GM21381 (cell line): ENCODE data around the gene UGT3A1.
"Not testable (repeated sequence)": the region's sequence is repeated elsewhere in the genome, so short reads cannot be mapped to it uniquely, and the experiment has no call there.

Experiments
- ATAC-seq: cut with Tn5 transposase; IDR thresholded peaks from one replicate; pipeline ENCODE4 v1.9.1; 2021; ENCODE audit warnings: mild to moderate bottlenecking, moderate library complexity; ENCODE audit not compliant: unreplicated experiment

Gene UGT3A1

GRCh38 chr5:35990941-35991611 is at the start of gene UGT3A1:
TSS of gene UGT3A1 (minus strand) at chr5:35991390. CDS start at chr5:35991240, 150 bp downstream.
- ATAC-seq = no peak

- ATAC-seq = no peak
These were observed 44.5 kb upstream of the UGT3A1 start for GRCh38 chr5:36035696-36036095.

DNA sequence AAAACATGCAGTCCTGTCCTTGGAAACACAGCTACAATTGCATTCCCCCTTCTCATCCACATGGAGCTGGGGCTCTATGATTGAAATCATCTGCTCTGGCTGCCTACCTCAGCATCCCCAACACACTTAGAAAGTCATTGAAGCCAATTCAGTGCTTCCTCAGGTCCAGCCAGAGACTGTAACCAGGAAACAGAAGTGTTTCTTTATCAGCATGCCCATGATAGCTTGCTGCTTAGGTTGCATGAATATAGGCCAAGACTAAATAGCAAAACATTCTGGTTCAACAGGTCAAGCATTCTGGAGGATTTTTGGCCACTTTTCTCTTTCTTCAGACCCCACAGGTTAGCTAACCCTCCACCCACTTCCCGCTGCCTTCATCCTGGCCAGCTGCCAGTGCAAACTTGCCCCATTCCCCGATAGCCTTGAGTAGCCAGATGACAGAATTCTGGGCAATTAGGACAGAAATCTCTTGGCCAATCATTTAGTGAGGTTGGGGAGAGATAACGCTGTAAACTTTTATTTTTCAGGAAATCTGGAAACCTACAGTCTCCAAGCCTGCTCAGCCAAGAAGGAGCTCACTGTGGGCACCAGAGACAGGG is 43.4 kb upstream of the UGT3A1 start:
- ATAC-seq = not testable (repeated sequence)

GRCh38 chr5:36033486-36033885 is 42.3 kb upstream of the UGT3A1 start:
- ATAC-seq = no peak

GRCh38 chr5:36033047-36033446 is 41.9 kb upstream of the UGT3A1 start:
- no peak for ATAC-seq

- ATAC-seq = no peak
These were observed 40.0 kb upstream of the UGT3A1 start for GRCh38 chr5:36031223-36031622.

- ATAC-seq = no peak
These were observed 38.7 kb upstream of the UGT3A1 start for GRCh38 chr5:36029914-36030313.

- no peak for ATAC-seq
These were observed 37.8 kb upstream of the UGT3A1 start for GRCh38 chr5:36028816-36029465.

DNA sequence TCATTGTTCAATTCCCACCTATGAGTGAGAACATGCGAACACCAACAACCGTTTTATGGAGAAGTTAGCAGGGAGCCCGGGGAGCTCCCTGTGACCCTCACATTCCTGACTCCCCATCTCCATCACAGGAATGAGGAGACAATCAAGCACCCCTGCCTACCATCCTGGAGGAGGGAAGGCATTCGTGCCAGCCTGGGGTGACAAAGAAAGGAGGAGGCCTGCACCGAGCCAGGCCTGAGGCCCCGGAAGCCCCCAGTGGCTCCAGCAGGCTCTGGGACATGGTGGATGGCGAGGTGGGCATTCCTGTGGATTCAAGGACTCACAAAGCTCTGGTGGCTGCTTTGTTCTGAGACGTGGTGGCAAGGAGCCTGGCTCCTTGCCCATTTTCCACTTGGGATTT is 36.5 kb upstream of the UGT3A1 start:
- no peak for ATAC-seq

DNA sequence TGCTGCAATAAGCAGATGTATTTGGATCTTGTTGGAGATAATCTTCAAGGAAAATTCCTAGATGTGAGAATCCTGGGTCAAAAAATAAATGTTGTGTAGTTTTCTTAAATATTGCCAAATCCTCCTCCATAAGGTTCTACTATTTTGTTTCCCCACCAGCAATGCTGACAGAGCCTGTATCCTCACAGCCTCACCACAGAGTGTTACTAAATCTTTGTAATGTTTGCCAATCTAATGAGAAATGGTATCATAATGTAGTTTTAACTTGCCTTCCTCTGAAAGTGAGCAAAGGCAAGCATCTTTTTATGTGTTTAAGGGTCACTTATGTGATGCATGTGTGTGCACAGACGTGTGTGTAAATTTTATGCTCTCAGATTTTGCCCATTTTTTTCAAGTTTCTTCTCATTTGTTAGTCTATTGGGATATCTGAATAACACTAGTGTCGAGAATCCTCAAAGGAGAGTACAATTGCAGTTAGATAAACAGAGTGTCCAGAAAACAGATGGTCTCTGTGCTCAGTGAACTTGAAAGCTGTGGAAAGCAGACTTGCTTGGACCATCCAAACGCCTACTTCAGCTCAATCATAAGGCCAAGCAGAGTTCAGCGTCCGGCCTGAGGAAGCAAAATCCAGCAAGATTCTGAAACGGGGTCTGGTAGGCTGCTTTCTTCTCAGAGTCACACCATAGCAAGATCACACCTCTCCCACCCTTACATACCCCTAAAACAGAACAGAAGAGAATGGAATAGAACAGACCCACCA is 35.7 kb upstream of the UGT3A1 start:
- no peak for ATAC-seq

- ATAC-seq = not testable (repeated sequence)
These were observed 31.1 kb upstream of the UGT3A1 start for GRCh38 chr5:36022246-36022645.

- ATAC-seq = not testable (repeated sequence)
These were observed 28.4 kb upstream of the UGT3A1 start for GRCh38 chr5:36019584-36019983.

- ATAC-seq = no peak
These were observed 26.4 kb upstream of the UGT3A1 start for GRCh38 chr5:36017622-36018021.

GRCh38 chr5:36017004-36017403 is 25.8 kb upstream of the UGT3A1 start:
- no peak for ATAC-seq

DNA sequence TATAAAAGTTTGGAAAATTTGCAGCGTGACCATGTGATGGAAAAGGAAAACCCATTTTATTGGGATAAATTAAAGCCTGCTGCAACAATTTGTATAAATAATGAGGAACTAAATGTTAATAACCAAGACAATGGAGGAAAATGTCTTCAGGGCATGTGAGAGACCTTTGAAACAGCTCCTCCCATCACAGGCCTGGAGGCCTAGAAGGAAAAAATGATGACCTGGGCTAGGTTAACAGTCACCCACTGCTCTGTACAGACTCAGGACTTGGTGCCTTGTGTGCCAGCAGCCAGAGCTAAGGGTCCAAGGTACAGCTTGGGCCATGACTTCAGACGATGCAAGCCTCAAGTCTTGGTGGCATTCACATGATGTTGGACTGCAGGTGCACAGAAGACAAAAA is 22.0 kb upstream of the UGT3A1 start:
- ATAC-seq = no peak

- no peak for ATAC-seq
These were observed 18.5 kb upstream of the UGT3A1 start for GRCh38 chr5:36009698-36010097.

GRCh38 chr5:36007366-36007765 is 16.2 kb upstream of the UGT3A1 start:
- ATAC-seq = no peak

DNA sequence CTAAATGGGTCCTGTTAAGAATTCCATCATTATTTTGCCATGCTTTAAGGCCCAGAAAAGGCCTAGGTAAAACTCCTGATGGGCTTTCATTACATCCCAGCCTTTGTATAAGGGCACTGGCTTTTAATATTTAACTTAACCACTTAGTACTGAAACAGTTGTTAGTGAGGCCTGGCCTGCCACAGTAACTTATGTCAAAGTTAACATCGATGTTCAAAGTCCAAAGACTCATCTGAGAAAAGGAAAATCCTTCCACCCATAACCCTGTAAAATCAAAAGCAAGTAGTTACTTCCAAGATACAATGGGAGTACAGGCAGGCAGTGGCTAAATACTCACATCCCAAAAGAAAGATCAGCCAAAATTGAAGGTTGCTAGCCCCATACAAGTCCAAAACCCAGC is 15.0 kb upstream of the UGT3A1 start:
- ATAC-seq = no peak

- no peak for ATAC-seq
These were observed 9.8 kb upstream of the UGT3A1 start for GRCh38 chr5:36001032-36001431.

DNA sequence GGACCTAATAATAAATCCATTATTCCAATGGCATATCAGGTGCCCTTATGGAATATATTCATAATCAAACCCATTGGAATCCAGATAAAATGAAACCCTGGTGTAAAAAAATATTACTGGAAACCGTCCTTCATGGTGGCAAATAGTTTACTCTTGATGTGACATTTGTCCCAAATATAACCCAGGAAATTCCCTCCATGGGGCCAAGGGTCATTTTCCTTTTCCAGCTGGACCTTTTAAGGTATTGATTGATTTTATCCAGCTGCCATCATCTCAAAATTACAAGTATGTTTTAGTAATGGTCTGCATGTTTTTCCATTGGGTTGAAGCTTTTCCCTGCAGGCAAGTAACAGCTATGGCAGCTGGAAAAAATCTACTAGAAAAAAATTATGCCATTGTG is 8.4 kb upstream of the UGT3A1 start:
- ATAC-seq = no peak

DNA sequence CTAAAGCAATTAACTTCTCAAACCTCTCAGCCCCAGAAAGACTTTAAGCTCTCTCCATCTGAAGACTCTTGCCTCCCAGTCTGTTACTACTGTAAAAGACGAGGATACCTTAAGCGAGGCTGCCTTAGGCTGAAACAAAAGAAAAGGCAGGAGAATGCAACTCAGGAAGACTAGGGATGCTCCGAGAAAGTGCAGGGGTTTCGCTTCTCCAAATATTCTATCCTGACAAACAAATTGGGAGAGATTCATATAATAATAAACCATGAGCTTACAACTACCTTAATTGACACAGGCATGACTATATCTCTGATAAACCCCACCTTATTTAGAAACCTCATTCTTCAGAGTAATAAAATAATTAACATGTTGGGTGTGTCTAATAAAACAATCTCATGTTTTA is 4.9 kb upstream of the UGT3A1 start:
- ATAC-seq = no peak

- no peak for ATAC-seq
These were observed 670 bp downstream of the UGT3A1 start for GRCh38 chr5:35990520-35990919.
